HepG2 (cell line): ENCODE data around the gene TTC28.

ENCODE experiments used
- CHD2 ChIP-seq: IDR thresholded peaks from 2 replicates; pipeline ENCODE4 v1.6.1; 2011; ENCODE audit warnings: low read depth, low read length, improper control_type of control experiment
- CREB1 ChIP-seq, 2 experiments: fragments of 450-650 bp in 1 of 2; IDR thresholded peaks; 2 replicates each; pipeline ENCODE4 v1.6.1; 2016 to 2017; ENCODE audit warnings: control low read depth in 1 of 2, mild to moderate bottlenecking in 1 of 2, missing compliant biosample characterization in 1 of 2, missing genetic modification characterization in 1 of 2
- KLF6 ChIP-seq: IDR thresholded peaks from 2 replicates; pipeline ENCODE4 v1.8.0; 2016; ENCODE audit warnings: missing biosample characterization, missing genetic modification reagents
- NCOA2 ChIP-seq: sonication (generic); formaldehyde crosslinking; IDR thresholded peaks from 2 replicates; pipeline ENCODE4 v1.8.0; 2022; ENCODE audit warnings: inconsistent platforms
- NFE2L2 ChIP-seq: fragments of 150-350 bp; IDR thresholded peaks from 2 replicates; pipeline ENCODE4 v1.6.1; 2014; ENCODE audit warnings: low read length
- PHF8 ChIP-seq: sonication (generic); formaldehyde crosslinking; IDR thresholded peaks from 2 replicates; pipeline ENCODE4 v1.5.0; 2020; ENCODE audit warnings: missing genetic modification reagents
- POLR2AphosphoS5 ChIP-seq: IDR thresholded peaks from 2 replicates; pipeline ENCODE4 v1.6.1; 2012; ENCODE audit warnings: low read depth, low read length
- SP1 ChIP-seq, 2 experiments: fragments of 450-650 bp in 1 of 2; sonication (generic) in 1 of 2; formaldehyde crosslinking in 1 of 2; IDR thresholded peaks; 2 replicates each; pipeline versions ENCODE4 v1.4.0 to v1.6.1; 2016 to 2020; ENCODE audit warnings: missing genetic modification reagents in 1 of 2
- SP2 ChIP-seq: sonication (generic); formaldehyde crosslinking; IDR thresholded peaks from 2 replicates; pipeline ENCODE4 v1.5.1; 2020; ENCODE audit warnings: mild to moderate bottlenecking, missing genetic modification reagents
- TF ChIP-seq, protein P1 (sequence below): sonication (generic); IDR thresholded peaks from 2 replicates; pipeline ENCODE4 v1.6.1; 2016; ENCODE audit warnings: low read depth, borderline replicate concordance
- TF ChIP-seq, protein P2 (sequence below): sonication (generic); formaldehyde crosslinking; IDR thresholded peaks from 2 replicates; pipeline ENCODE4 v1.5.0; 2020; ENCODE audit warnings: mild to moderate bottlenecking, missing genetic modification reagents, moderate library complexity
- TF ChIP-seq, protein P3 (sequence below): IDR thresholded peaks from 2 replicates; pipeline ENCODE4 v1.6.1; 2016; ENCODE audit warnings: low read depth
- TF ChIP-seq, protein P4 (sequence below): fragments of 450-650 bp; IDR thresholded peaks from 2 replicates; pipeline ENCODE4 v1.6.1; 2016

DNA sequence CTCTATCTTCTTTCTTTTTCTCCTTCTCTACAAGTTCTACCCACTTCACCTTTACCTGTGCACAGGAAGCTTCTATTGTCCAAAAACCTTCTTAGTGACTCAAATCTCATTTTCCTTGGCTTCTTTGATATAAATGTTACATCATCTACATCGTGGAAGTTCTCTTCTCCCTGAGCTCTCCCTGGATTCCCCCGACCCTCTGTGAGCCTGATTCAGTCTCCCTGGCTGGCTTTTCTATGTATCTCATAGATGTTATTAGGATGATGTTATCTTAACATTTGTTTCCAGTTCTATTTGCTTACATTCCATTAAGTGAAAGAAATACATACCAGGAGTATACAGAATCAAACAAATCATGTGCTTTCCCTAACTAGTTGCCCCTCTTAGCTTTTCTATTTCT, 524.8 kb downstream of the TTC28 start:
- TF ChIP-seq SP2 (CRISPR knock-in tag) = no peak
- TF ChIP-seq, protein P1, sequence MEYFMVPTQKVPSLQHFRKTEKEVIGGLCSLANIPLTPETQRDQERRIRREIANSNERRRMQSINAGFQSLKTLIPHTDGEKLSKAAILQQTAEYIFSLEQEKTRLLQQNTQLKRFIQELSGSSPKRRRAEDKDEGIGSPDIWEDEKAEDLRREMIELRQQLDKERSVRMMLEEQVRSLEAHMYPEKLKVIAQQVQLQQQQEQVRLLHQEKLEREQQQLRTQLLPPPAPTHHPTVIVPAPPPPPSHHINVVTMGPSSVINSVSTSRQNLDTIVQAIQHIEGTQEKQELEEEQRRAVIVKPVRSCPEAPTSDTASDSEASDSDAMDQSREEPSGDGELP = no peak
- TF ChIP-seq, protein P2, sequence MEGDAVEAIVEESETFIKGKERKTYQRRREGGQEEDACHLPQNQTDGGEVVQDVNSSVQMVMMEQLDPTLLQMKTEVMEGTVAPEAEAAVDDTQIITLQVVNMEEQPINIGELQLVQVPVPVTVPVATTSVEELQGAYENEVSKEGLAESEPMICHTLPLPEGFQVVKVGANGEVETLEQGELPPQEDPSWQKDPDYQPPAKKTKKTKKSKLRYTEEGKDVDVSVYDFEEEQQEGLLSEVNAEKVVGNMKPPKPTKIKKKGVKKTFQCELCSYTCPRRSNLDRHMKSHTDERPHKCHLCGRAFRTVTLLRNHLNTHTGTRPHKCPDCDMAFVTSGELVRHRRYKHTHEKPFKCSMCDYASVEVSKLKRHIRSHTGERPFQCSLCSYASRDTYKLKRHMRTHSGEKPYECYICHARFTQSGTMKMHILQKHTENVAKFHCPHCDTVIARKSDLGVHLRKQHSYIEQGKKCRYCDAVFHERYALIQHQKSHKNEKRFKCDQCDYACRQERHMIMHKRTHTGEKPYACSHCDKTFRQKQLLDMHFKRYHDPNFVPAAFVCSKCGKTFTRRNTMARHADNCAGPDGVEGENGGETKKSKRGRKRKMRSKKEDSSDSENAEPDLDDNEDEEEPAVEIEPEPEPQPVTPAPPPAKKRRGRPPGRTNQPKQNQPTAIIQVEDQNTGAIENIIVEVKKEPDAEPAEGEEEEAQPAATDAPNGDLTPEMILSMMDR (CRISPR knock-in tag) = no peak
- TF ChIP-seq PHF8 (CRISPR knock-in tag) = no peak
- TF ChIP-seq KLF6 (CRISPR knock-in tag) = no peak
- TF ChIP-seq, protein P3, sequence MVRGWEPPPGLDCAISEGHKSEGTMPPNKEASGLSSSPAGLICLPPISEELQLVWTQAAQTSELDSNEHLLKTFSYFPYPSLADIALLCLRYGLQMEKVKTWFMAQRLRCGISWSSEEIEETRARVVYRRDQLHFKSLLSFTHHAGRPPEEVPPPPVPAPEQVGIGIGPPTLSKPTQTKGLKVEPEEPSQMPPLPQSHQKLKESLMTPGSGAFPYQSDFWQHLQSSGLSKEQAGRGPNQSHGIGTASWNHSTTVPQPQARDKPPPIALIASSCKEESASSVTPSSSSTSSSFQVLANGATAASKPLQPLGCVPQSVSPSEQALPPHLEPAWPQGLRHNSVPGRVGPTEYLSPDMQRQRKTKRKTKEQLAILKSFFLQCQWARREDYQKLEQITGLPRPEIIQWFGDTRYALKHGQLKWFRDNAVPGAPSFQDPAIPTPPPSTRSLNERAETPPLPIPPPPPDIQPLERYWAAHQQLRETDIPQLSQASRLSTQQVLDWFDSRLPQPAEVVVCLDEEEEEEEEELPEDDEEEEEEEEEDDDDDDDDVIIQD = no peak
- TF ChIP-seq NFE2L2 = no peak
- TF ChIP-seq SP1 (IDR thresholded peaks at IDR 0.05) = no peak
- TF ChIP-seq SP1 (CRISPR knock-in tag; IDR thresholded peaks at IDR 0.05) = no peak
- no peak for TF ChIP-seq CHD2
- TF ChIP-seq CREB1 (IDR thresholded peaks at IDR 0.05) = no peak
- no peak for TF ChIP-seq CREB1 (CRISPR knock-in tag; IDR thresholded peaks at IDR 0.05)
- TF ChIP-seq NCOA2 (CRISPR knock-in tag) = no peak
- TF ChIP-seq, protein P4, sequence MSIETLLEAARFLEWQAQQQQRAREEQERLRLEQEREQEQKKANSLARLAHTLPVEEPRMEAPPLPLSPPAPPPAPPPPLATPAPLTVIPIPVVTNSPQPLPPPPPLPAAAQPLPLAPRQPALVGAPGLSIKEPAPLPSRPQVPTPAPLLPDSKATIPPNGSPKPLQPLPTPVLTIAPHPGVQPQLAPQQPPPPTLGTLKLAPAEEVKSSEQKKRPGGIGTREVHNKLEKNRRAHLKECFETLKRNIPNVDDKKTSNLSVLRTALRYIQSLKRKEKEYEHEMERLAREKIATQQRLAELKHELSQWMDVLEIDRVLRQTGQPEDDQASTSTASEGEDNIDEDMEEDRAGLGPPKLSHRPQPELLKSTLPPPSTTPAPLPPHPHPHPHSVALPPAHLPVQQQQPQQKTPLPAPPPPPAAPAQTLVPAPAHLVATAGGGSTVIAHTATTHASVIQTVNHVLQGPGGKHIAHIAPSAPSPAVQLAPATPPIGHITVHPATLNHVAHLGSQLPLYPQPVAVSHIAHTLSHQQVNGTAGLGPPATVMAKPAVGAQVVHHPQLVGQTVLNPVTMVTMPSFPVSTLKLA = no peak
- TF ChIP-seq POLR2AphosphoS5 = no peak
